Uterus (tissue), 4 donors: Measurements from ENCODE around the gene CALML5. TPM values are rescaled to one million over a fixed set of nuclear protein-coding genes. Genes with fewer than 3 reads are reported as not detected.

ENCODE experiments used
- DNase-seq, 2 donors: peaks; one replicate each; pipeline ENCODE4 v3.0.0-alpha.2; 2019 to 2020
- H3K27ac ChIP-seq, 2 donors: fragments of 200-600 bp; sonication (generic); 1 replicate in 1 of 2; 2 replicates in 1 of 2; pipeline ENCODE4 v1.5.1; 2016 to 2018
- H3K27me3 ChIP-seq, 2 donors: fragments of 200-600 bp; sonication (generic); one replicate each; pipeline ENCODE4 v1.5.1; 2018 to 2019; ENCODE audit warnings: control low read depth in 1 of 2
- H3K36me3 ChIP-seq, 2 donors: fragments of 200-600 bp; sonication (generic); one replicate each; pipeline ENCODE4 v1.5.1; 2019; ENCODE audit warnings: control low read depth in 1 of 2
- H3K4me1 ChIP-seq, 2 donors: fragments of 200-600 bp; sonication (generic); one replicate each; pipeline ENCODE4 v1.5.1; 2018 to 2019; ENCODE audit warnings: control low read depth in 1 of 2
- H3K4me3 ChIP-seq, 2 donors: fragments of 200-600 bp; sonication (generic); 1 replicate in 1 of 2; 2 replicates in 1 of 2; pipeline ENCODE4 v1.5.1; 2018 to 2019; ENCODE audit warnings: mild to moderate bottlenecking in 1 of 2
- H3K9me3 ChIP-seq, 2 donors: fragments of 200-600 bp; sonication (generic); one replicate each; pipeline ENCODE4 v1.5.1; 2019; ENCODE audit warnings: control low read depth in 1 of 2
- POLR2A ChIP-seq, 2 donors: fragments of 450-650 bp; IDR thresholded peaks; one replicate each; pipeline ENCODE4 v1.6.1; 2016; ENCODE audit warnings: antibody characterized with exemption in 2 of 2, mild to moderate bottlenecking in 1 of 2, moderate library complexity in 1 of 2
- intact Hi-C: fragments of 100-400 bp; cut with DNase I; formaldehyde crosslinking; loops from one replicate; pipeline ENCODE4 v1.15.1; 2023; ENCODE audit warnings: low total_unique reads
- total RNA-seq, 4 donors: library from RNA; depleted of rRNA in 3 of 4; stranded (reverse); fragments of >200 nt in 3 of 4; gene quantifications; one replicate each; pipeline versions ENCODE4 v1.1.0 to v1.2.4, GENCODE V29; 2014 to 2023
- TF ChIP-seq, protein P1 (sequence below), 4 experiments: fragments of 200-600 bp in 2 of 4; fragments of 450-650 bp in 2 of 4; sonication (generic) in 2 of 4; IDR thresholded peaks; one replicate each; pipeline ENCODE4 v1.5.1; 2016 to 2019; ENCODE audit warnings: antibody characterized with exemption in 4 of 4, mild to moderate bottlenecking in 2 of 4, moderate library complexity in 1 of 4
- donor health status: DM: yes; HTN: yes; CAD: no.

The CALML5 gene
- total RNA-seq, 4 donors from 2014 or later, result not detected

DNA sequence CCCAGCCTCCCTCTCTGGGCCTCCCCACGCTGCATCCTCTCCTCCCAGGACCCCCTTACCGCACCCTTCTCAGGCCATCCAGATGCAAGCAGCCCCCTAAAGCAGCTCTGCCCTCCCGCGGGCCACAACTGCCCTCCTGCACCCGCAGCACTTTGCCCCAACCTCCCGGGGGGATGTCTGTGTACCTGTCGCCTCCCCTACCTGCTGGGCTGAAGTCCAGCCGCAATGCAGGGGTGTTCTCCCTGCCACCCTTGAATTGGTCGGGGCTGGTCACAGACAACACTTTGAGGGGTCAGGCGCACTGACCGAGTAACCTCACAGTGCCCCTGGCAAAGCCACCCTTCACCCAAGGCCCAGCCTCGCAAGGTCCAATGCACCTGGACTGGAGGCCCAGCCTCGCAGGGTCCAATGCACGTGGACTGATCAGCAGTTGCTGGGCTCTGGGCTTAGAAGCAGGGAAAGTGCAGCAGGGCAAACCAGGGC, 8.3 kb upstream of the CALML5 start:
- no peaks in the 10 kb centered on the region for H3K4me1 ChIP-seq
- intact Hi-C loops, result no loop called here
- H3K9me3 ChIP-seq, result no peaks in the 10 kb centered on the region
- no peak for DNase-seq
- H3K36me3 ChIP-seq, result no peaks in the 10 kb centered on the region
- H3K27me3 ChIP-seq, result no peaks in the 10 kb centered on the region
- no peak for TF ChIP-seq POLR2A (IDR thresholded peaks at IDR 0.05)
- TF ChIP-seq, protein P1, sequence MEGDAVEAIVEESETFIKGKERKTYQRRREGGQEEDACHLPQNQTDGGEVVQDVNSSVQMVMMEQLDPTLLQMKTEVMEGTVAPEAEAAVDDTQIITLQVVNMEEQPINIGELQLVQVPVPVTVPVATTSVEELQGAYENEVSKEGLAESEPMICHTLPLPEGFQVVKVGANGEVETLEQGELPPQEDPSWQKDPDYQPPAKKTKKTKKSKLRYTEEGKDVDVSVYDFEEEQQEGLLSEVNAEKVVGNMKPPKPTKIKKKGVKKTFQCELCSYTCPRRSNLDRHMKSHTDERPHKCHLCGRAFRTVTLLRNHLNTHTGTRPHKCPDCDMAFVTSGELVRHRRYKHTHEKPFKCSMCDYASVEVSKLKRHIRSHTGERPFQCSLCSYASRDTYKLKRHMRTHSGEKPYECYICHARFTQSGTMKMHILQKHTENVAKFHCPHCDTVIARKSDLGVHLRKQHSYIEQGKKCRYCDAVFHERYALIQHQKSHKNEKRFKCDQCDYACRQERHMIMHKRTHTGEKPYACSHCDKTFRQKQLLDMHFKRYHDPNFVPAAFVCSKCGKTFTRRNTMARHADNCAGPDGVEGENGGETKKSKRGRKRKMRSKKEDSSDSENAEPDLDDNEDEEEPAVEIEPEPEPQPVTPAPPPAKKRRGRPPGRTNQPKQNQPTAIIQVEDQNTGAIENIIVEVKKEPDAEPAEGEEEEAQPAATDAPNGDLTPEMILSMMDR (IDR thresholded peaks at IDR 0.05), result no peak
- H3K4me3 ChIP-seq, result no peak overlapping the region
- H3K27ac ChIP-seq, result no peak overlapping the region

DNA sequence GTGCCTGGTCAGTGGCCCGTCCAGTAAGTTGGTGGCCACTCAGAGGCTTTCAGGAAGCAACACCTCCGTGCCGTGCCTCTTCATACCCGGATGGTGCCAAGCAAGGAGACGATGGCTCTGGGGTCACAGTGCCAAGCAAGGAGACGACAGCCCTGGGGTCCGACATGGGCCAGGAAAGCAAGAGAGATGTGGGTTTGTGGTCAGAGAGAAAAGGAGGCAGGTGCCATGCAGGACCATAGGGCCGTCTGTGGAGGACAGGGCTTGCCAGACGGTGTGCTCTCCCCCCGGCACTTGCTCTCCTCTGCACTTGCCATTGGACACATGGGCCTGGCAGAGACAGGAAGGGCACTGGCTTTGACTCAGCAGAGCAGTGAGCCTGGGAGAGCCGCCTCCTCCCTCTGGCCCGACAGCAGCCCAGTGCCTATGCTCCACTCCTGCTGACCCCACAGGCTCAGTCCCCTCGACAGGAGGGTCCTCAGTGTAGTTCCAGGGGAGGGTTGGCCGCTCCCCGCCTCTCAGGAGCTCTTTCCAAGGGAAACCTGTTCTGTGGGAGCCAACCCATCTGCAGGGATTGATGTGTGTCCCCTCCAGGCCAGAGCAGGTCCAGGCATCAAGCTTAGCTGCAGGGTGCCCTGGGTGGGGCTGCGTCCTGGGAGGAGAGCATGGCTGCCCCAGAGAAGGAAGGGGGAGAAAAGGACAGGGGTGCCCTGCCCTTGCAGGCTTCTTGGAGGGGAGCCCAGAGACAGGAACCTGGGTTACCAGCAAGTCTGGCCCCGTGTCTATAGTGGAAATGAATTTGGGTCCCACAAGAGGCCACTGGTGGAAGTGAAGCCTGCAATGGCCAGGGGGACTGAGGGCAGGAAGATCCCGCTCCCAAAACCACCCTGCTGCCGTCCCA, 7.6 kb upstream of the CALML5 start:
- intact Hi-C loops, result no loop called here
- Histone ChIP-seq H3K9me3 (no peaks in the 10 kb centered on the region), H3K4me1 (no peaks in the 10 kb centered on the region), H3K36me3 (no peaks in the 10 kb centered on the region), H3K27ac (no peak overlapping the region), H3K4me3 (no peak overlapping the region), H3K27me3 (no peaks in the 10 kb centered on the region)
- TF ChIP-seq, protein P1 (IDR thresholded peaks at IDR 0.05), result no peak
- no peak for TF ChIP-seq POLR2A (IDR thresholded peaks at IDR 0.05)
- DNase-seq, result no peak

DNA sequence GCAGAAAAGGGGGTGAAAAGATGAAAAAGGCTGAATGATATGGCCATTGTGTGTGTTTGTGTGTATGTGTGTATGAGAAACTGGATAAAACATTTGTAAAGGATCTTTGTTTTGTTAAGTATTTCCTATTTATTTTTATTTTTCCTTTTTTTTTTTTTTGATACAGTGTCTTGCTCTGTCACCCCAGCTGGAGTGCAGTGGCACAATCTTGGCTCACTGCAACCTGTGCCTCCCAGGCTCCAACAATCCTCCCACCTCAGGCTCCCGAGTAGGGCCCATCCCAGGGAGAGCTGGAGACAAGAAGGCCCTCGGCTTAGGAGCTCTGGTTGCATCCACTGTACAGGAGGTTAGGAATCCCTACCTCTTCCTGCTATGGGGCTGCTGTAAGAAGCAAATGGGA, 6.9 kb upstream of the CALML5 start:
- Histone ChIP-seq H3K4me3 (no peak overlapping the region), H3K9me3 (no peaks in the 10 kb centered on the region), H3K27ac (no peak overlapping the region), H3K27me3 (no peaks in the 10 kb centered on the region), H3K36me3 (no peaks in the 10 kb centered on the region), H3K4me1 (no peaks in the 10 kb centered on the region)
- intact Hi-C loops, result no loop called here
- TF ChIP-seq, protein P1 (IDR thresholded peaks at IDR 0.05), result no peak
- no peak for DNase-seq

DNA sequence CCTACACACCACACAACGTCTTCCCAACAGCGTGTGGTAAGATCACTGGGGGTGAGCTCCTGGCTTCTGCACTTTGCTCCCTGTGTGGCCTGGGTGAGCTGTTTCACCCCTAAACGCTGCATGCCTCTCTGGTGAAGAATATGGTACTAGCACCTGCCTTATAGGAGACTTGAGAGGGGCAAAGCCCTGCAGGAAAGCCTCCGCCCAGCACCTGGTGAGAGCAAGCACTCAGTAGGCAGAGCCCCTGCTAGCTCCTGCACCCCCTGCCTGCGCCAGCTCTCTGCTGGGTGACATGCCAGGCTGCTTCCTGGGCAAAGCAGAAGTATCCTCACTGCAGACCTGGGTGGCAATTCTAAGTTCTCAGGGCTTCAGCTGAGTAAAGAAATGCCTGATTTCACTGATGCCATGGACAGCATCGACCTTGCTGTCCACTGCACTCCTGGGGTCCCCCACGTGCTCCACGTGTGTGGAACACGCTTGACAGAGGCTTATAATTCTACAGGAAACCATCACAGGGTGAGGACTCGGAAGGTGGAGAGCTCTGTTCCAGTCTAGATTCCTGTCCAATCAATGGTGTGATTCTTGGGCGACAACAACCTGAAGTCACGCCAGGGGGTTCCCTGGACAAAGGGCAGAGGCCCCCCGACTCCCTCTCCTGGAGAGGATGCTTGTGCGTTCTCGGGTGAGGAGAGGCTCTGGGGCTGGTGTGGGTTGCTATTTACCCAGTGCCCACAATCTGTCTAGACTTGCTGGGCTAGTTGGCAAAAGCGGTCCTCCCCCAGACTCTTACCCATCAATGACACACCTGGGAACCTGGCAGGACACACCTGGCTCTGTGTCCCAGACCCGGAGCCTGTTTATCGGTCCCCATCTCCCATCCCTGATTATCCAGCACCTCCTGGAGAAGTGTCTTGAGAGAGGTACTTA, 5.0 kb upstream of the CALML5 start:
- no peaks in the 10 kb centered on the region for H3K9me3 ChIP-seq
- DNase-seq, result no peak
- no peaks in the 10 kb centered on the region for H3K27me3 ChIP-seq
- no peak overlapping the region for H3K4me3 ChIP-seq
- intact Hi-C loops, result no loop called here
- H3K27ac ChIP-seq, result no peak overlapping the region
- no peak for TF ChIP-seq POLR2A (IDR thresholded peaks at IDR 0.05)
- TF ChIP-seq, protein P1 (IDR thresholded peaks at IDR 0.05), result no peak
- no peaks in the 10 kb centered on the region for H3K36me3 ChIP-seq
- H3K4me1 ChIP-seq, result no peaks in the 10 kb centered on the region

DNA sequence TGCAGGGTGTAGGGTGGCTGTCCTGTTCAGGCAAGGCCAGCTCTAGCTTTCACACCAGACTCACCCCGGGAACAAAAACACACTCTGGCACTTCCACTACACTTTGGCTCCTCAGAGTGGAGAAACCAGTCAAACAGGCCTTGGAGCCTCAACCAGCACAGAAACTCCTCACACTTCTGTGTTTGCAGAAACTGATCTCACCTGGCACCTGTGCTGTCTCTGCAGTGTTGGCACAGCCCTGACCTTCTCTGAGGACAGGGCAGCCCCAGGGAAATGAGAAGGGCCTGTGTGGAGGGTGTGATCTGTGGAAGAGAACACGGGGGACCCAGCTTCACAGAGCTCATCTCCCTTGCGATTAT, 4.1 kb upstream of the CALML5 start:
- no peak for TF ChIP-seq POLR2A (IDR thresholded peaks at IDR 0.05)
- TF ChIP-seq, protein P1 (IDR thresholded peaks at IDR 0.05), result no peak
- Histone ChIP-seq H3K36me3 (no peaks in the 10 kb centered on the region), H3K27me3 (no peaks in the 10 kb centered on the region), H3K9me3 (no peaks in the 10 kb centered on the region), H3K27ac (no peak overlapping the region), H3K4me1 (no peaks in the 10 kb centered on the region), H3K4me3 (no peak overlapping the region)
- DNase-seq, result no peak
- intact Hi-C loops, result no loop called here
